Ammon's horn (tissue), 1 donor: Measurements from ENCODE around the gene NXN.

Experiments
- DNase-seq: peaks from one replicate; pipeline ENCODE4 v3.0.0-alpha.2; 2016; ENCODE audit warnings: low spot score

The NXN gene

DNA sequence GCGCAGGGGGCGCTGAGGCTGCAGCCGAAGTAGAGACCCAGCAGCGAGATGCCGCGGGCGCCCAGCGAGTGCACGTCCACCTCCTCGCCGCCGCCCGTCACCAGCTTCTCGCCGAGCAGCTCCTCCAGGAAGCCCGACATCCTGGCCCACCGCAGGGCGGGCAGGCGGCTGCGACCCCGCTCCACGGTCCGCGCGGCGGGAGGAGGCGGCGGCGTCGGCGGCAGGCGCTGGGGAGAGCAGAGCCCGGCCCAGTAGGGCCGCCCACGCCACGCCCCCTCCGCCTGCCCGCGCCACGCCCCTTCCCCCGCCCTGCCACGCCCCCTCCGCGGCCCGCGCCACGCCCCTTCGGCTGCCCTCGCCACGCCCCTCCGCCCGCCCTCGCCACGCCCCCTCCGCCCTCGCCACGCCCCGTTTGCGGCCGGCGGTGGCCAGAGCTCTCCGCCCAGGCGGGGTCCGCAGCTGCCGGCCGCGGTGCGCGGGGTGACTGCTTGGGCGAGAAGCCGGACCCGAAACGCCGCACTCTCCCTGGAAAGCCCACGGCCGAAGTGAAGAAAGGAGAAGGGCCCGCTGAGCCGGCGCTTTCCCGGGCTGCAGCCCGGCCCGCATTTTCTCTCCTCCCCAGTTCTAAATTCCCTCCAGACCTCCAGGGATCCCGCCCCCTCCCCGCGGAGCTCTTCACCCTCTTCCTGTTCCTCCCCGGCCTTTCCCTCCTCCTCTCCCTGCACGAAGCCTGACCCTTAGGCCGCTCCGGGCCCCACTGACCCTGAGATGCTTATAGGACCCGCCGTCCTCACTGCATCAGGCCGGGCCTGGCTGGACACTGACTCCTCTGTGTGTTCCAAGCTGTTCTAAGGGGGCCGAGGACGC is at the start of gene NXN:
TSS of gene NXN (minus strand) at position 238 of the 867 bp plus-strand sequence.
- DNase-seq: peak; percentile 93

GRCh38 chr17:1027044-1027443 is 47.5 kb upstream of the NXN start:
- no peak for DNase-seq

DNA sequence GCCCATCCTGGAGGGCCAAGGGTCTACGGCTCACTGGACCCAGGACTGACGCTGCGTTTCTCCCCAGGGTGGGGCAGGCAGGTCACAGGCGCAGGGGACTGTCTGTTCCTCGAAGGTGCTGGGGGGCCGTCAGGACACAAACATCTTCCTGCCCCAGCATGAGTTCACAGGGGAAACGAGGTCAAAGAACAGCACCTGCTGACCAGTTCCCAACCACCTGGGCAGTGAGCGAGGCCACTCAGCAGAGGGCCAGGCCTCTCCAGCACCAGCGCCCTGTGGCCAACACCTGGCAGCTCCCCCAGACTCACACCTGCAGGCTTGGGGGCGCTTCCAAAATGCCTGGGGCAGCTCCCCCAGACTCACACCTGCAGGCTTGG is 47.0 kb upstream of the NXN start:
- no peak for DNase-seq

- no peak for DNase-seq
Observed at GRCh38 chr17:1025733-1026598, 46.4 kb upstream of the NXN start.

- no peak for DNase-seq
Observed at GRCh38 chr17:1024076-1024475, 44.5 kb upstream of the NXN start.

DNA sequence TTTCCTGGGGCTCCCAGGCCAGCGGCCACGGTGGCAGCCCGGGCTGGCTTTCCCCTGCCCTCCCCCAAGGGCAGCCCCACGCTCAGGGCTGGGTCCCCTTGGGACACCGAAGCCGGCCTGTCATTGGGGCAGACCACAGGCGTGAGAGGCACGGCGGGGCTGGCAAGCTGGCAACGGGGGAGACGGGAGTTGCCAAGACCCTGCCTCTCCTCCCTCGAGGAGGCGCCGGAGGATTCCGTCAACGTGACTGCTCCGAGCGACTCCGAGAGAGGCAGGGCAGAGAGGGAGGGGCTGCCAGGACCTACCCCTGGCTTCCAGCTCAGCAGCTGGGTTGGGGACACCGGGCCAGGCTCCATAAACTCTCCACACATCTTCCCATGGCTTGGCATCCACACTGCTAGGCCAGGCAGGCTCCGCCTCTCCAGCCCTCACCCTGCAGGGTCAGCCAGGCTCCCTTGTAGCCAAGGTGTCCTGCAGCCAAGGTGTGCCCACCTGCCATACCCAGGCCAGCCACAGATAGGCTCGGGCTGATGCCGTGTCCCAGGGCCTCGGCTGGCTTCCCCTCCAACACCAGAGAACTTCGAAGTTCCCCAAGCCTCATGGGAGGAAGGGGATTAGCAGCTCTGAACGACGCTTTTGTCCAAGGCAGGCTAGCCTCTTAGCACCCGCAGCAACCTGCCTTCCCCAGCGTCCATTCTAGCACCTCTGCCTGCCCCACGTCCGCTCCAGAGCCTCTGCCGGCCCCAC is 42.9 kb upstream of the NXN start:
- no peak for DNase-seq

DNA sequence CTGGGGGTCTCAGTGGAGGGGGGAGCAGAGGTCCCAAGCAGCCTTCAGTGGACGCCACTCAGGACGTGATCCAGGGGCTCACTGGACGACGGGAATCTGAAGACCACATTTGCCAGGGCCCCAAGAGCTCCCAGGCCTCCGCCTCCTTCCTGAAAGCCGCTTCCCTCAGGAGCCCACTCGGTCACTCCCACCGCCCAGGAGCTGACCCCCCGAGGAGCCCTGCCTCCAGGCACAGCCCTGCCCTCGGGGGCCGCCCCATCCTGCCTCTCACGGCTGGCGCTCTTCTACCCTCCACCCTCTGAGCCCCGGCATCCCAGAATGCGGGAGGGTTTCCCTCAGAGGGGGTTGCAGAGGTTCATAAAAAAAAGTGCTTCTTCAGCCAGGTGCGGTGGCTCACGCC is 41.6 kb upstream of the NXN start:
- DNase-seq: no peak

- no peak for DNase-seq
Observed at GRCh38 chr17:1019451-1019850, 39.9 kb upstream of the NXN start.

DNA sequence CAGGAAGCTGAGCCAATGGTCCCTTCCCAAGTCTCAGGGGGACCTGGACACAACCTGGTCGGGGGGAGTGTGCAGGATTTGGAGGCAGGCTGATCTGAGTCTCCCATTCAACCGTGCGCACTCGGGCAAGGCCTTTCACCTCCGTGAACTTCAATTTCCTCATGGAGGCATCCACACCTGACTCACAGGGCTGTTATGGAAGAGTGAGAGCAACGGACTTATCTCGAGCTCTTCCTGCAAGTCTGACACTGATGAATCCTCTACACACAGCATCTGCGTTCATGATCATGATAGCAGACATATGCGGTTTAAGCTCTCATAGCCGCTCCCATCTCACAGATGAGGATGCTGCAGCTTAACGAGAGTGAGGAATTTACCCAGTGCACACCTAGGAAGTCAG is 39.0 kb upstream of the NXN start:
- no peak for DNase-seq

- DNase-seq: no peak
Observed at GRCh38 chr17:1013729-1014090, 34.1 kb upstream of the NXN start.

- DNase-seq: no peak
Observed at GRCh38 chr17:1012823-1013728, 33.5 kb upstream of the NXN start.

DNA sequence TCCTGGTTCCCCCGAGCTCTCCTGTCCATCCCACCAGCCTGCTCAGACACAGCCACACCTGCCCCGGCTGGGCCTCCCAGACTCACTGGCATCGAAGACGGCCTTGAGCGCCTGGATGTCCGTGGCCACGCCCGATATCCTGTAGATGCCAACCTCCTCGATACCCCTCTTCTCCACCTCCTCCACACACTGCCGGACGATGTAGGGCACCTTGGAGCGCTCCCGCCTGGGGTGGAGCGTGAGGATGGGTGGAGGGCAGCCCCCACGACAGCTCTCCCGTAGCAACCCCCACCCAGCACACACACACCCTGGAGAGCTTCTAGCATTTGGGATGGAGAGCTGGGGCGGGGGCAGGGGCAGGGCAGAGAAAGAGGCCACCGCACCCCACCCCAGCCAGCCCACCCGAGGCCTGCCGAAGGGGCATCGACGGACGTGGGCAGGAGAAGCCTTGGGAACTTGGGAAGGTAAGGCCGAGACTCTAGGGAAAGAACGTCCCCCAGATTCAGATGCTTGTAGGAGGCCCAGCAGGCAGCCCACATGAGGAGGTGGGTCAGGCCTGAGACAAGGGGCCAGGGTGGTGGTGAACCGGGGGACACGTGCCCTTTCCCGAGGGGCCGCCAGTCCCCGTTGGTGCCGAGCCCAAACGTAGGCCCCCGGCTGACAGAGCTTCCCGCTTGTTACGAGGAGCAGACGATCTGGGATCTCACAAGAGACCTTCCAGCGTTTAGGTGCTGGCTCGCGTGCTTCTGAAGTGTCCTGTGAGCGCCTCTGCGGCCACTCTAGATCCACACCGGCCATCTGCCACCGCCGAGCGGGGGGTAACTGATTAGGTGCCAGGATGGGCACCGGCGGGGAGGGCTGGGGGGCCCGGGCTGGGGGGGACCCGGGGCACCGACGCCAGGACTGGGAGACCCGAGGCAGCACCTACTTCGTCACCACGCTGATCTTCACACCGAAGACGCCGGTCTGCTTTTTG is 32.5 kb upstream of the NXN start:
- no peak for DNase-seq

GRCh38 chr17:1011138-1011537 is 31.6 kb upstream of the NXN start:
- DNase-seq: no peak

DNA sequence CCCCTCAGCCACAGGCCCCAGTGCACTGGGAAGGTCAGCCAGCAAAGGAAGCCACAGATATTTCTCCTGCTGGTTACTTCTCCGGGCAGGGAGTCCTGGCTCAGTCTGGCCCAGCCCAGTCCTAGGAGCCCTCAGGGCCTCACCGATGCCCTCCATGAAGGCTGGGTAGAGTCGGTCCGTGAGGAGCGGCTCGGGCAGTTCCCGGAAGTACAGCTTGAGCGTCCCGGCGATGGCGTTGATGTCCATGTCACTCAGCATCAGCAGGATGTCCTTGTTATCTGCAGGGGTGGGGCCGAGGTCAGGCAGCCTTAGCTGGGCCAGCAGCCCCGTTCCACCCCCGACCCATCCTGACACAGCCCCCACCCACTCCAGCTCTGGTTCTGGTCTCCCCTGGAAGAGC is 31.0 kb upstream of the NXN start:
- no peak for DNase-seq

DNA sequence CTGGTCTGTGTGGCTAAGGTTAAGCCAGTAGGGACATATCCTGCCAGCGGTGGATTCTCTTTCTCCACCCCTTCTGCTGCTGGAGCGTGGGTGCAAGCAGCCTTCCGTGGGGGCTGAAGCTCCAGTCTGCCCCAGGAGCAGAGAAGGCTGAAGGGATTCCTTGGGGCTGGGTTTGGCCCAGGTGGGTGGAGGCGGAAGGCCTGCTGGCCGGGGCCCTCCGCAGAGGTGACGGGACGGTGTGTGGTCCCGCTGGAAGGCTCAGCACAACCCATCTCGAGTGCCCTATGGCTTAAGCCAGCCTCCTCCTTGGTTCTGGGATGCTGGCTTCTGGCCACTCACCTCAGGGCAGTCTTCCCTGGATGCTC is 30.5 kb upstream of the NXN start:
- no peak for DNase-seq

- DNase-seq: no peak
Observed at GRCh38 chr17:1009229-1010085, 29.9 kb upstream of the NXN start.

DNA sequence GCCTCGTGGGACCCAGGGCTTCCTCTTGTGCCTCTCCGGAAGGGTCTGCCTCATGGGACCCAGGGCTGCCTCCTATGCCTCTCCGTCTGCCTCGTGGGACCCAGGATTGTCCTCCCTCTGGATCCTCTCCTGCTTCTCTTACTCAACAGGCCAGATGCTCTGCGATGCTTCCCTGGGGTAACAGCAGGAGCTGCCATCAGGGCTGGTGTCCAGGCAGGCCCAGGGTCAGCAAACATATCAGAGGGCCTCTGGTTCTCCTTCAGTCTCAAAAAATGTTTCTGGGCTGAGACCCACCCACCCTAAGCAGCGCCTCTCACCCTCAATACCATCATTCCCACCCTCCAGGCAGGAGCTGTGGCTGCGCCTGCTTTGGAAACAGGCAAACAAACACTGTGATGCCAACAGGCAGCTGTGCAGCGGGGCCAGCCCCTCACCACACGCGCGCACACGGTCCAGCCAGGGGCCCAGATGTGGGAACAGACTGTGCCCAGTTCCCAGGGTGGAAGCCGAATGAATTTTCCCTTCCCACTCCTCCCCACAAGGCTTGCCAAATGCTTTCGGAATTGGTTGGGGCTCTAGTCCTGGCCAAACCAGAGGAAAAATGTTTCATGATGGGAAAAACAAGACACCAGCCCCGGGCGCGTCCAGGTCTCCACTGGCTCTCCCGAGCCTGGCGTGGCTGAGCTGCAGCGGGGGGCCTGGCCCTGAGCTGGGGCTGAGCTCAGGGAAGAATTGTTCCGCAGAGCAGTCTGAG is 28.6 kb upstream of the NXN start:
- peak; percentile 55 for DNase-seq

DNA sequence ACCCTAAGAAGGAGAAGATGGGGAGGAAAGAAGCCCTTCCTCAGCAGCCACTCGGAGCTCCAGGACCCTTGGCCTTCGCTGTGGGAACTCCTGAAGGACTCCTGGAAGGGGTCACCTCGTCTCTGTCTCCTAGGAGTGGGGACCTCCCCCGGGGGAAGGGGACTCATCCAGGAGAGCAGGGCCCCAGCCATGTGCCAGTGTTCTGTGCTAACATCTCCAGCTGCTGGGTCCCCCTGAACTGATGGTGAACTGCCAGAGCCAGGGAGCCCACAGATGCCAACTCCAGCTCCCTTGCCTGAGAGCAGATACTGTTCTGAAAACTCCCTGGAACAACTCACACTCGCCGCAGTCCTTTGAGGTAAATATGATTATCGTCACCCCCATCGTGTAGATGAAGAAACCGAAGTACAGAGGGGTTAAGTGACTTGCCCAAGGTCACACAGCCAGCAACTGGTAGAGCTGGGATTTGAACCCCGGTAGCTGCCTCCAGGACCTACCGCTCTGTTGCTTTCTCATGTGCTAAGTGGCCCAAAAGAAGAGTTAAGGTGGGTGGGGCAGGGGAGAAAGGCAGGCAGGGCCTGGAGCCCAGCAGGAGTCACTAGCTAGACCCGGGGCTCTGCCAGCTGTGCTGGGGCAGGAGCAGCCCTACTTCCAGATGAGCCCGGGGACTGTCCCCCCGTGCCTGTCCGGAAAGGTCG is 27.9 kb upstream of the NXN start:
- DNase-seq: no peak
